Hippocampal formation (tissue), 2 donors: Measurements from ENCODE around the gene TMTC2.

Source experiments
- DNase-seq, 2 donors: peaks; one replicate each; lab custom pipeline; 2025; lab: John Stamatoyannopoulos, UW

TMTC2 gene

GRCh38 chr12:83132360-83132759 is 445.7 kb downstream of the TMTC2 start:
- no peak for DNase-seq

- no peak for DNase-seq
Measured at GRCh38 chr12:83136411-83136810, 449.7 kb downstream of the TMTC2 start.

GRCh38 chr12:83140135-83140534 is 453.4 kb downstream of the TMTC2 start:
- no peak for DNase-seq

- no peak for DNase-seq
Measured at GRCh38 chr12:83141460-83141994, 454.8 kb downstream of the TMTC2 start.

- DNase-seq: no peak
Measured at GRCh38 chr12:83142914-83143313, 456.2 kb downstream of the TMTC2 start.

- no peak for DNase-seq
Measured at GRCh38 chr12:83143950-83144349, 457.2 kb downstream of the TMTC2 start.

- DNase-seq: no peak
Measured at GRCh38 chr12:83145325-83145840, 458.7 kb downstream of the TMTC2 start.

GRCh38 chr12:83147341-83147740 is 460.6 kb downstream of the TMTC2 start:
- DNase-seq: no peak

GRCh38 chr12:83149987-83150386 is 463.3 kb downstream of the TMTC2 start:
- DNase-seq: no peak

- DNase-seq: no peak
Measured at GRCh38 chr12:83150465-83151189, 463.9 kb downstream of the TMTC2 start.

GRCh38 chr12:83153177-83153576 is 466.5 kb downstream of the TMTC2 start:
- DNase-seq: no peak

- DNase-seq: no peak
Measured at GRCh38 chr12:83156815-83157214, 470.1 kb downstream of the TMTC2 start.

GRCh38 chr12:83157604-83158003 is 470.9 kb downstream of the TMTC2 start:
- no peak for DNase-seq

GRCh38 chr12:83158613-83159207 is 472.0 kb downstream of the TMTC2 start:
- DNase-seq: no peak

GRCh38 chr12:83161456-83161855 is 474.8 kb downstream of the TMTC2 start:
- DNase-seq: no peak

GRCh38 chr12:83168751-83169150 is 482.0 kb downstream of the TMTC2 start:
- DNase-seq: no peak

- no peak for DNase-seq
Measured at GRCh38 chr12:83172441-83172840, 485.7 kb downstream of the TMTC2 start.

GRCh38 chr12:83172866-83173649 is 486.4 kb downstream of the TMTC2 start:
- DNase-seq: no peak

GRCh38 chr12:83179999-83180398 is 493.3 kb downstream of the TMTC2 start:
- DNase-seq: no peak

GRCh38 chr12:83181074-83181473 is 494.4 kb downstream of the TMTC2 start:
- no peak for DNase-seq

GRCh38 chr12:83183132-83183531 is 496.4 kb downstream of the TMTC2 start:
- no peak for DNase-seq
